ENCODE data around the gene PITX2. TPM values are rescaled to one million over a fixed set of nuclear protein-coding genes. Genes with fewer than 3 reads are reported as not detected.

PITX2 gene
- total and polyA plus RNA-seq, 2 of the 8 experiments (the other 6 are each of a cell fraction or from before 2014, with no cell fraction given), result 0.09 to 0.67 TPM

- H3K23ac ChIP-seq (ENCODE audit: insufficient read length), result no peak overlapping the region
- peak overlapping the region; percentile 61; the same call in 1 of the 2 replicates for H2BK15ac ChIP-seq (ENCODE audit: low read length)
- no peak overlapping the region for H3K4ac ChIP-seq (replicated peaks; ENCODE audit: insufficient read length, low read depth, low read length)
- H3K23me2 ChIP-seq (ENCODE audit: low read depth, low read length), result peaks cover 24% of the 10 kb centered on the region
- peak; percentile 42 for FAIRE-seq
- no peak overlapping the region for H2AK5ac ChIP-seq (ENCODE audit: low read depth, low read length)
- H4K5ac ChIP-seq (ENCODE audit: insufficient read length, low read depth, low read length), result no peak overlapping the region
- H2BK5ac ChIP-seq (ENCODE audit: low read depth, low read length), result peak overlapping the region; percentile 38; the same call in 1 of the 2 replicates
- no peaks in the 10 kb centered on the region; a peak in 1 of 8 replicates for H3K36me3 ChIP-seq (ENCODE audit: control insufficient read depth in 2 of 4, insufficient read depth in 4 of 4, low read length in 3 of 4)
- no peaks in the 10 kb centered on the region for H3K79me2 ChIP-seq (ENCODE audit: control insufficient read depth in 1 of 2, insufficient read depth in 2 of 2, low read length in 2 of 2)
- H3K4me1 ChIP-seq (replicated peaks in 1 of 4; ENCODE audit: control insufficient read depth in 3 of 4, insufficient read depth in 4 of 4, low read length in 3 of 4), result peaks cover 0 to 29% (median 13%) of the 10 kb centered on the region in 4 experiments; a peak in 6 of 7 replicates
- H4K91ac ChIP-seq (replicated peaks; ENCODE audit: insufficient read length, low read length), result no peak overlapping the region
- no peak overlapping the region for H2BK120ac ChIP-seq (replicated peaks; ENCODE audit: low read depth, low read length)
- ChIA-PET POLR2A (ENCODE audit: partially characterized antibody) (interaction anchor here (1.2 to 1.4 kb wide), 2 partner anchors 10 to 16 kb away, joined by 3 read pairs; no protein-coding TSS in a partner anchor), CTCF (ENCODE audit: partially characterized antibody) (interaction anchor here (0.5 to 3.0 kb wide), 15 partner anchors 8 to 1048 kb away, joined by 3 to 17 read pairs (median 4); partner anchors contain the start of gene PITX2)
- H3K9ac ChIP-seq (replicated peaks in 1 of 4; ENCODE audit: extremely low read depth in 1 of 4, low read depth in 3 of 4, low read length in 3 of 4), result no peak overlapping the region; a peak in 1 of 7 replicates
- peak in 1 of 2 experiments; percentile 89 for DNase-seq (ENCODE audit: low read depth in 1 of 2, low spot score in 2 of 2)
- peak overlapping the region; percentile 57 to 88 for H3K4me2 ChIP-seq (ENCODE audit: insufficient read depth in 1 of 2, low read depth in 2 of 2, low read length in 2 of 2)
- peaks cover 3 to 20% of the 10 kb centered on the region in 2 experiments for H4K20me1 ChIP-seq (replicated peaks in 1 of 2; ENCODE audit: control insufficient read depth in 1 of 2, insufficient read depth in 2 of 2, low read length in 2 of 2)
- no peak overlapping the region for H3K56ac ChIP-seq (replicated peaks; ENCODE audit: insufficient read length, low read depth, low read length)
- peak overlapping the region; percentile 73; the same call in 1 of the 2 replicates for H3K18ac ChIP-seq (ENCODE audit: extremely low read depth, low read length)
- peaks cover 69 to 100% (median 91%) of the 10 kb centered on the region in 4 experiments for H3K27me3 ChIP-seq (replicated peaks in 1 of 4; ENCODE audit: control insufficient read depth in 3 of 4, extremely low read depth in 1 of 4, insufficient read depth in 3 of 4, low read length in 3 of 4)
- H3K9me3 ChIP-seq (ENCODE audit: insufficient read depth in 2 of 2, low read depth in 1 of 2, low read length in 1 of 2), result no peaks in the 10 kb centered on the region
- H4K8ac ChIP-seq (ENCODE audit: extremely low read depth, insufficient read depth, low read length), result peak overlapping the region; percentile 90; the same call in 1 of the 2 replicates
- peak overlapping the region; percentile 40 to 66 (median 52) for H3K4me3 ChIP-seq (ENCODE audit: extremely low read depth in 1 of 4, insufficient read depth in 2 of 4, low read depth in 3 of 4, low read length in 4 of 4)
- no peak overlapping the region for H2AFZ ChIP-seq (ENCODE audit: low read length)
- peak overlapping the region; percentile 32; the same call in 1 of the 2 replicates for H2BK20ac ChIP-seq (ENCODE audit: low read length)
- H3K14ac ChIP-seq (ENCODE audit: insufficient read length), result no peak overlapping the region
- no peak overlapping the region for H3K27ac ChIP-seq (ENCODE audit: low read depth, low read length)
- 1% methylated on average over 56 of the region's 63 CpGs; no CpG with 5 or more reads in 1 of the 2 experiments for WGBS, 2 experiments (ENCODE audit: extremely low coverage in 1 of 2, insufficient coverage in 1 of 2, insufficient read length in 1 of 2, insufficient replicate concordance in 2 of 2, low coverage in 1 of 2, low lambda C conversion rate in 2 of 2, missing lambda C conversion rate in 1 of 2)
- 0 out of 2 replicates have a peak overlapping the region, but pooled peaks have one; percentile 62 for H2BK12ac ChIP-seq (ENCODE audit: low read depth, low read length)
- no peaks in the 10 kb centered on the region for H3K79me1 ChIP-seq (ENCODE audit: low read depth, low read length)
- TF ChIP-seq POU5F1 (IDR thresholded peaks at IDR 0.05; ENCODE audit: low read depth, low read length) (no peak), SRF (IDR thresholded peaks at IDR 0.05; ENCODE audit: low read depth, low read length) (no peak), EZH2 (IDR thresholded peaks at IDR 0.05; ENCODE audit: low read depth, low read length, severe bottlenecking) (no peak), CBX8 (IDR thresholded peaks at IDR 0.05; ENCODE audit: borderline replicate concordance, low read depth, low read length) (no peak), KDM4A (IDR thresholded peaks at IDR 0.05; ENCODE audit: low read depth, low read length, severe bottlenecking) (peak; percentile 95), FOSL1 (IDR thresholded peaks at IDR 0.05; ENCODE audit: insufficient read depth, low read depth, low read length) (no peak)
- TF ChIP-seq, protein P1, sequence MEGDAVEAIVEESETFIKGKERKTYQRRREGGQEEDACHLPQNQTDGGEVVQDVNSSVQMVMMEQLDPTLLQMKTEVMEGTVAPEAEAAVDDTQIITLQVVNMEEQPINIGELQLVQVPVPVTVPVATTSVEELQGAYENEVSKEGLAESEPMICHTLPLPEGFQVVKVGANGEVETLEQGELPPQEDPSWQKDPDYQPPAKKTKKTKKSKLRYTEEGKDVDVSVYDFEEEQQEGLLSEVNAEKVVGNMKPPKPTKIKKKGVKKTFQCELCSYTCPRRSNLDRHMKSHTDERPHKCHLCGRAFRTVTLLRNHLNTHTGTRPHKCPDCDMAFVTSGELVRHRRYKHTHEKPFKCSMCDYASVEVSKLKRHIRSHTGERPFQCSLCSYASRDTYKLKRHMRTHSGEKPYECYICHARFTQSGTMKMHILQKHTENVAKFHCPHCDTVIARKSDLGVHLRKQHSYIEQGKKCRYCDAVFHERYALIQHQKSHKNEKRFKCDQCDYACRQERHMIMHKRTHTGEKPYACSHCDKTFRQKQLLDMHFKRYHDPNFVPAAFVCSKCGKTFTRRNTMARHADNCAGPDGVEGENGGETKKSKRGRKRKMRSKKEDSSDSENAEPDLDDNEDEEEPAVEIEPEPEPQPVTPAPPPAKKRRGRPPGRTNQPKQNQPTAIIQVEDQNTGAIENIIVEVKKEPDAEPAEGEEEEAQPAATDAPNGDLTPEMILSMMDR (IDR thresholded peaks at IDR 0.05; ENCODE audit: control extremely low read depth in 1 of 3, insufficient read depth in 1 of 3, low read depth in 1 of 3, low read length in 3 of 3), result peak in 2 of 3 experiments; percentile 87 to 96; a peak in 3 of 4 replicates
Measured at GRCh38 chr4:110631584-110632505, 9.0 kb upstream of the PITX2 start.
